Measurements from ENCODE around the gene ATP6V1G3. TPM values are rescaled to one million over a fixed set of nuclear protein-coding genes. Genes with fewer than 3 reads are reported as not detected.

The ATP6V1G3 gene
- total RNA-seq, 2 donors from 2014 or later = not detected

- Histone ChIP-seq H3K27me3 (no peaks in the 10 kb centered on the region), H3K36me3 (replicated peaks in 1 of 2; ENCODE audit: insufficient read depth in 1 of 2, low read depth in 2 of 2) (no peaks in the 10 kb centered on the region), H3K27ac (no peak overlapping the region), H3K4me3 (no peak overlapping the region), H3K4me1 (no peaks in the 10 kb centered on the region), H3K9me3 (no peaks in the 10 kb centered on the region)
- 48 to 57% methylated on average over 1 of the region's 1 CpG for WGBS, 2 donors
- no peak for ATAC-seq
- DNase-seq = no peak
- TF ChIP-seq POLR2A (IDR thresholded peaks at IDR 0.05) (no peak), CTCF (IDR thresholded peaks at IDR 0.05) (no peak)
- intact Hi-C loops (cut with DNase I) = no loop called here
These were observed 23.1 kb upstream of the ATP6V1G3 start for GRCh38 chr1:198563583-198563982.

GRCh38 chr1:198560161-198560560 lies 19.7 kb upstream of the ATP6V1G3 start:
- intact Hi-C loops (cut with DNase I) = no loop called here
- Histone ChIP-seq H3K36me3 (replicated peaks in 1 of 2; ENCODE audit: insufficient read depth in 1 of 2, low read depth in 2 of 2) (no peaks in the 10 kb centered on the region), H3K9me3 (no peaks in the 10 kb centered on the region), H3K4me3 (no peak overlapping the region), H3K27ac (no peak overlapping the region), H3K27me3 (no peaks in the 10 kb centered on the region), H3K4me1 (no peaks in the 10 kb centered on the region)
- ATAC-seq (no peak), DNase-seq (peak in 1 of 4 donors; percentile 8)
- WGBS, 2 donors = 33 to 37% methylated on average over 2 of the region's 2 CpGs
- TF ChIP-seq CTCF (IDR thresholded peaks at IDR 0.05) = no peak
- no peak for TF ChIP-seq POLR2A (IDR thresholded peaks at IDR 0.05)

- H3K27me3 ChIP-seq = no peaks in the 10 kb centered on the region
- TF ChIP-seq CTCF (IDR thresholded peaks at IDR 0.05) (no peak), POLR2A (IDR thresholded peaks at IDR 0.05) (no peak)
- ATAC-seq (no peak), DNase-seq (no peak)
- no peak overlapping the region for H3K4me3 ChIP-seq
- no peaks in the 10 kb centered on the region for H3K4me1 ChIP-seq
- intact Hi-C loops (cut with DNase I) = no loop called here
- H3K9me3 ChIP-seq = no peaks in the 10 kb centered on the region
- H3K27ac ChIP-seq = no peak overlapping the region
- H3K36me3 ChIP-seq (replicated peaks in 1 of 2; ENCODE audit: insufficient read depth in 1 of 2, low read depth in 2 of 2) = no peaks in the 10 kb centered on the region
These were observed 18.9 kb upstream of the ATP6V1G3 start for GRCh38 chr1:198559362-198559761.

GRCh38 chr1:198558402-198558801 lies 17.9 kb upstream of the ATP6V1G3 start:
- TF ChIP-seq POLR2A (IDR thresholded peaks at IDR 0.05) (no peak), CTCF (IDR thresholded peaks at IDR 0.05) (no peak)
- no peak for DNase-seq
- WGBS, 2 donors = 64 to 82% methylated on average over 2 of the region's 2 CpGs
- intact Hi-C loops (cut with DNase I) = no loop called here
- no peak overlapping the region for H3K27ac ChIP-seq
- H3K4me3 ChIP-seq = no peak overlapping the region
- H3K9me3 ChIP-seq = no peaks in the 10 kb centered on the region
- ATAC-seq = no peak
- H3K27me3 ChIP-seq = no peaks in the 10 kb centered on the region
- no peaks in the 10 kb centered on the region for H3K36me3 ChIP-seq (replicated peaks in 1 of 2; ENCODE audit: insufficient read depth in 1 of 2, low read depth in 2 of 2)
- H3K4me1 ChIP-seq = no peaks in the 10 kb centered on the region

- Histone ChIP-seq H3K36me3 (replicated peaks in 1 of 2; ENCODE audit: insufficient read depth in 1 of 2, low read depth in 2 of 2) (no peaks in the 10 kb centered on the region), H3K9me3 (no peaks in the 10 kb centered on the region), H3K27me3 (no peaks in the 10 kb centered on the region), H3K4me1 (no peaks in the 10 kb centered on the region), H3K27ac (no peak overlapping the region), H3K4me3 (no peak overlapping the region)
- intact Hi-C loops (cut with DNase I) = no loop called here
- TF ChIP-seq POLR2A (IDR thresholded peaks at IDR 0.05) (no peak), CTCF (IDR thresholded peaks at IDR 0.05) (no peak)
- DNase-seq (peak in 2 of 4 donors; percentile 9 to 56), ATAC-seq (no peak)
- WGBS, 2 donors = 64 to 69% methylated on average over 4 of the region's 4 CpGs
These were observed 16.5 kb upstream of the ATP6V1G3 start for GRCh38 chr1:198556971-198557370.

All from body of pancreas (tissue), 4 donors.